ENCODE data around the gene FBXW5. TPM values are rescaled to one million over a fixed set of nuclear protein-coding genes. Genes with fewer than 3 reads are reported as not detected.

FBXW5 gene
- total and polyA plus RNA-seq, 9 of the 15 experiments (the other 6 are each of a cell fraction or from before 2014, with no cell fraction given): 0.21 to 128 (median 37.0) TPM

- FAIRE-seq (no peak), DNase-seq (ENCODE audit: extremely low read depth in 1 of 4, low spot score in 3 of 4) (no peak), ATAC-seq (no peak)
- H4K20me1 ChIP-seq (replicated peaks; ENCODE audit: control insufficient read depth, insufficient read depth, low read length): no peaks in the 10 kb centered on the region
- peak overlapping the region in 1 of 2 experiments; percentile 64; a peak in 2 of 4 replicates for H3K9ac ChIP-seq (ENCODE audit: insufficient read depth in 1 of 2, low read depth in 2 of 2, low read length in 2 of 2)
- intact Hi-C loops (cut with micrococcal nuclease) (no loop called here), in situ Hi-C loops (cut with MboI) (no loop called here)
- 61% methylated on average over 8 of the region's 9 CpGs for WGBS (ENCODE audit: insufficient coverage, low coverage, missing lambda C conversion rate)
- H3K9me1 ChIP-seq (ENCODE audit: control insufficient read depth, insufficient read depth, low read length): no peaks in the 10 kb centered on the region
- no peak for TF ChIP-seq FOXK1 (CRISPR knock-in tag; IDR thresholded peaks at IDR 0.05; ENCODE audit: borderline replicate concordance)
- TF ChIP-seq U2AF1 (optimal IDR thresholded peaks at IDR 0.05; ENCODE audit: low read depth, low read length): no peak
- TF ChIP-seq TAF15 (IDR thresholded peaks at IDR 0.05; ENCODE audit: low read depth, low read length): no peak
- no peak for TF ChIP-seq SMC3 (conservative IDR thresholded peaks at IDR 0.05; ENCODE audit: insufficient read depth, low read depth, low read length)
- TF ChIP-seq FUS (optimal IDR thresholded peaks at IDR 0.05; ENCODE audit: low read depth, low read length): no peak
- TF ChIP-seq YBX1 (IDR thresholded peaks at IDR 0.05): no peak
- TF ChIP-seq ZFPM2 (CRISPR knock-in tag; IDR thresholded peaks at IDR 0.05): no peak
- TF ChIP-seq ZNF212 (CRISPR knock-in tag; IDR thresholded peaks at IDR 0.05): no peak
- no peak for TF ChIP-seq RBM25 (IDR thresholded peaks at IDR 0.05; ENCODE audit: low read depth, low read length, severe bottlenecking)
- TF ChIP-seq ZNF23 (CRISPR knock-in tag; IDR thresholded peaks at IDR 0.05): no peak
- TF ChIP-seq SMARCC2 (IDR thresholded peaks at IDR 0.05; ENCODE audit: low read depth): no peak
- no peak for TF ChIP-seq SOX6 (IDR thresholded peaks at IDR 0.05)
- TF ChIP-seq ARNT (IDR thresholded peaks at IDR 0.05): no peak
- TF ChIP-seq WHSC1 (IDR thresholded peaks at IDR 0.05; ENCODE audit: low read length): no peak
- no peaks in the 10 kb centered on the region for H3K79me2 ChIP-seq (ENCODE audit: control insufficient read depth, insufficient read depth, low read length)
- peaks cover 9 to 72% of the 10 kb centered on the region in 2 experiments; a peak in 4 of 5 replicates for H3K4me1 ChIP-seq (replicated peaks in 1 of 2; ENCODE audit: control insufficient read depth in 2 of 2, insufficient read depth in 2 of 2, low read length in 2 of 2)
- H3K27ac ChIP-seq (ENCODE audit: extremely low read depth, low read depth, low read length): no peak overlapping the region
- no TSS peak for BruUV-seq (replicated peaks)
- no peaks in the 10 kb centered on the region for H3K36me3 ChIP-seq (ENCODE audit: control insufficient read depth, insufficient read depth, low read length)
- H3K4me3 ChIP-seq: no peak overlapping the region
- H2AFZ ChIP-seq (ENCODE audit: low read depth, low read length): no peak overlapping the region
- POLR2A ChIA-PET: interaction anchor here (0.6 kb wide), 1 partner anchor 146 kb away, joined by 3 read pairs; no protein-coding TSS in a partner anchor
- no peaks in the 10 kb centered on the region for H3K9me3 ChIP-seq (replicated peaks; ENCODE audit: control insufficient read depth, insufficient read depth, low read depth, low read length)
- H3K4me2 ChIP-seq (ENCODE audit: insufficient read depth, low read length): no peak overlapping the region
- CTCF ChIA-PET (ENCODE audit: low intra/inter-chr PET ratio): no interaction called here
- H3K27me3 ChIP-seq (ENCODE audit: control insufficient read depth in 2 of 2, insufficient read depth in 2 of 2, low read length in 2 of 2): no peaks in the 10 kb centered on the region
Observed at GRCh38 chr9:136983167-136983566, 38.6 kb upstream of the FBXW5 start.

Measured in K562 (cell line).